ENCODE results near the gene MTUS2.

- no peak for TF ChIP-seq POLR2A (IDR thresholded peaks at IDR 0.05; ENCODE audit: low read length)
- no peak for TF ChIP-seq GATA1 (IDR thresholded peaks at IDR 0.05; ENCODE audit: low read depth, low read length)
These were observed 351.1 kb downstream of the MTUS2 start for GRCh38 chr13:29171244-29171643.

All from erythroblast (primary cell).